GM18526 (cell line): ENCODE results near the gene CLDN22.

ENCODE experiments used
- POLR2A ChIP-seq: IDR thresholded peaks from 3 replicates; pipeline ENCODE4 v1.6.1; 2011; ENCODE audit not compliant: insufficient read length; ENCODE audit errors: extremely low read depth

The CLDN22 gene

GRCh38 chr4:183320211-183321059, at the start of gene CLDN22:
CLDN22 (minus strand) TSS chr4:183320276; CDS start chr4:183320218, 58 bp downstream.
- no peak for TF ChIP-seq POLR2A

GRCh38 chr4:183369073-183369472, 49.0 kb upstream of the CLDN22 start:
- TF ChIP-seq POLR2A = no peak

GRCh38 chr4:183366206-183366835, 46.2 kb upstream of the CLDN22 start:
- TF ChIP-seq POLR2A = no peak

GRCh38 chr4:183364025-183364424, 43.9 kb upstream of the CLDN22 start:
- no peak for TF ChIP-seq POLR2A

GRCh38 chr4:183362916-183363542, 43.0 kb upstream of the CLDN22 start:
- TF ChIP-seq POLR2A = no peak

- TF ChIP-seq POLR2A = no peak
These were observed 42.0 kb upstream of the CLDN22 start for GRCh38 chr4:183362036-183362435.

GRCh38 chr4:183360161-183360919, 40.3 kb upstream of the CLDN22 start:
- no peak for TF ChIP-seq POLR2A

GRCh38 chr4:183358215-183358755, 38.2 kb upstream of the CLDN22 start:
- TF ChIP-seq POLR2A = no peak

- TF ChIP-seq POLR2A = no peak
These were observed 37.0 kb upstream of the CLDN22 start for GRCh38 chr4:183356931-183357675.

GRCh38 chr4:183356173-183356830, 36.2 kb upstream of the CLDN22 start:
- TF ChIP-seq POLR2A = no peak

GRCh38 chr4:183355405-183355804, 35.3 kb upstream of the CLDN22 start:
- TF ChIP-seq POLR2A = no peak

GRCh38 chr4:183354219-183354618, 34.1 kb upstream of the CLDN22 start:
- TF ChIP-seq POLR2A = no peak

- TF ChIP-seq POLR2A = no peak
These were observed 33.5 kb upstream of the CLDN22 start for GRCh38 chr4:183353557-183353956.

- TF ChIP-seq POLR2A = no peak
These were observed 32.5 kb upstream of the CLDN22 start for GRCh38 chr4:183352546-183352945.
